Heart right ventricle (tissue), 16 donors: ENCODE data around the gene HOXB6. TPM values are rescaled to one million over a fixed set of nuclear protein-coding genes. Genes with fewer than 3 reads are reported as not detected.

ENCODE experiments used
- ATAC-seq, 8 donors: fragments of 200-7000 bp; cut with Tn5 transposase; one replicate each; pipeline ENCODE4 v1.9.1; 2020; ENCODE audit warnings: mild to moderate bottlenecking in 8 of 8, moderate library complexity in 8 of 8, moderate number of reproducible peaks in 1 of 8
- DNase-seq, 2 donors: peaks; one replicate each; pipeline ENCODE4 v3.0.0-alpha.2; 2020
- H3K27ac ChIP-seq, 10 donors: fragments of 200-600 bp; sonication (generic) in 2 of 10; one replicate each; pipeline versions ENCODE4 v1.5.0 to v1.8.0; 2020 to 2022; ENCODE audit warnings: mild to moderate bottlenecking in 3 of 10
- H3K27me3 ChIP-seq, 7 donors: fragments of 200-600 bp; one replicate each; pipeline ENCODE4 v1.8.0; 2021 to 2022; ENCODE audit warnings: mild to moderate bottlenecking in 2 of 7
- H3K36me3 ChIP-seq, 9 donors: fragments of 200-600 bp; sonication (generic) in 1 of 9; one replicate each; pipeline versions ENCODE4 v1.5.0 to v1.8.0; 2020 to 2022; ENCODE audit warnings: mild to moderate bottlenecking in 2 of 9
- H3K4me1 ChIP-seq, 9 donors: fragments of 200-600 bp; sonication (generic) in 1 of 9; one replicate each; pipeline versions ENCODE4 v1.5.0 to v1.8.0; 2020 to 2022; ENCODE audit warnings: mild to moderate bottlenecking in 4 of 9
- H3K4me3 ChIP-seq, 10 donors: fragments of 200-600 bp; sonication (generic) in 2 of 10; one replicate each; pipeline versions ENCODE4 v1.5.0 to v1.8.0; 2020 to 2022; ENCODE audit warnings: mild to moderate bottlenecking in 7 of 10, moderate library complexity in 2 of 10
- H3K9me3 ChIP-seq, 11 donors: fragments of 200-600 bp in 10 of 11; sonication (generic) in 2 of 11; one replicate each; pipeline versions ENCODE4 v1.5.0 to v1.8.0; 2013 to 2022; ENCODE audit warnings: mild to moderate bottlenecking in 2 of 11, control low read depth in 1 of 11, moderate library complexity in 1 of 11
- WGBS, 2 donors: extraction: QIAGEN DNeasy Blood & Tissue Kit; methylation state at CpG; one replicate each; pipeline ENCODE4 v1.1.7; 2013; ENCODE audit warnings: inconsistent platforms in 1 of 2; 5-methylcytosine and 5-hydroxymethylcytosine counted together
- intact Hi-C, 10 donors: fragments of 100-400 bp; cut with DNase I; formaldehyde crosslinking; loops; one replicate each; pipeline versions ENCODE4 v1.11.1 to v1.14.2; 2022
- polyA plus RNA-seq, 2 donors: library from polyadenylated mRNA; stranded (reverse); fragments of 200-250 nt; gene quantifications; one replicate each; pipeline ENCODE4 v1.2.3, GENCODE V29; 2013
- total RNA-seq, 10 donors: library from RNA; stranded (reverse); fragmentation: NEBNext Ultra II Directional in 3 of 10; extraction: Animal tissue kit (Norgen Biotek cat#: 25700) in 3 of 10; gene quantifications; one replicate each; pipeline versions ENCODE4 v1.2.1 to v1.2.4, GENCODE V29; 2021 to 2023
- TF ChIP-seq, protein P1 (sequence below), 9 donors: fragments of 200-600 bp; sonication (generic) in 2 of 9; IDR thresholded peaks; one replicate each; pipeline versions ENCODE4 v1.5.0 to v1.8.0; 2021 to 2022; ENCODE audit warnings: antibody characterized with exemption in 9 of 9, mild to moderate bottlenecking in 5 of 9, moderate library complexity in 1 of 9
- donor health status: Arrhythmogenic right ventricular cardiomyopathy.
- donor health status: ischemic (EF 13 %, LVEDD 7.1; RV severe dilation, severe dysfunction).
- donor health status: healthy with polysubstance abuse.
- donor health status: DM: no; HTN: yes; CAD: no.
- donor health status: DM: no; HTN: no; CAD: no.
- donor health status: ischemic (EF 25% LVEDD 6.9; RV normal size, moderate dysfunction).
- donor health status: ischemic (EF 25% LVEDD 5.7; RV mildly dilated, moderate dysfunction).
- donor health status: healthy.
- donor health status: DM: yes; HTN: yes; CAD: no.
- donor health status: Ischemic cardiomyopathy.
- donor health status: ischemic (EF 35%, LVEDD 5.7; RV mildly dilated, moderate dysfunction).
- donor health status: nonischemic (EF 11% LVEDD 7.7; RV severe dilation, severe dysfunction).
- donor health status: DM: yes; HTN: yes; CAD: no.
- donor health status: PGD.
- donor health status: ischemic (EF 29% LVEDD 5.4; RV normal size, mild dysfunction).
- donor health status: nonischemic (EF 23%, LVEDD 6.1; RV moderate dilation, normal function).

The HOXB6 gene
- total and polyA plus RNA-seq, 12 donors, result 0.14 to 1.2 (median 0.41) TPM; not detected in 2

DNA sequence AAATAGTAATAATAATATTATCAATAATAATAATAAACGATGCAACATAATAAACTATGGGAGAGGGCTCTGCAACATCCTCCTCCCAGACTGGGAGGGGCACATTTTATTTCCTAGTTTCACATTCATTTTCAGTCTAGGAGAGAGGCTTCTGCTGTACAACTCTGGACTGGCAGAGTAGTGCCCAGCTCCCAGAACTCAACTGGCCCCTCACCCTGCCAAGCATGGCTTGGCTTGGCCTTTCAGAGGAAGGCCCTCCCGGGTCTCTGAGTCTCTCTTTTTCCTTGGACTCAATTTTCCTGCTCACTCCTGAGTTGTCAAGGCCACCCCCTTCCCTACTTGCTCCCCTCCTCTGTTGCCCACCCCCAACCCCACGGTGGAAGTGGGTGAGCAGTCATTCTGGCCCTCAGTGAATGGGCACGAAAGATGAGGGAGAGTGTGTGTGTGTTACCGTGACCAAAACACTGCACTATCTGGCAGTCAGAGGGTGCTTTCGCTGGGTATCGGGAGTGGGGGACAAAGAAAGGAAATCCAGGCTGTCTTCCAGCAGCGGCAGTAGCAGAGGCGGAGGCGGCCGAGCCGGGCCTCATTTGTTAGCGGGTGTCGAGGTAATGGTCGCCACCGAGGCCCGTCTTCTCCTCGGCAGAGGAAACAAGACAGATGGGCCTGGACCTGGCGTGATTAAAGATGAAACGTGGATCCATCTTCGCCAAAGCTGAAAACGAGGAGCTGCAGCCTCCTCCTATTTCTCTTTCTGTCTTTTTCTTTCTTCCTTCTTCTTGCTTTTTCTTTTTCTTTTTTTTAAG, 28.9 kb downstream of the HOXB6 start:
- WGBS, 2 donors, result 16 to 20% methylated on average over 22 of the region's 22 CpGs
- Histone ChIP-seq H3K36me3 (no peaks in the 10 kb centered on the region), H3K9me3 (no peaks in the 10 kb centered on the region), H3K4me3 (peak overlapping the region in 5 of 10 donors; percentile 4 to 61 (median 39)), H3K4me1 (peaks cover 0 to 41% (median 7%) of the 10 kb centered on the region in 9 donors), H3K27ac (peak overlapping the region in 3 of 10 donors; percentile 14 to 83 (median 58)), H3K27me3 (peaks cover 66 to 100% (median 100%) of the 10 kb centered on the region in 7 donors)
- ATAC-seq, result no peak
- intact Hi-C loops, result loop anchor here in 2 of 10 donors (5.0 kb wide), 1 partner anchor 34 kb away; no protein-coding TSS in a partner anchor
- no peak for DNase-seq
- TF ChIP-seq, protein P1, sequence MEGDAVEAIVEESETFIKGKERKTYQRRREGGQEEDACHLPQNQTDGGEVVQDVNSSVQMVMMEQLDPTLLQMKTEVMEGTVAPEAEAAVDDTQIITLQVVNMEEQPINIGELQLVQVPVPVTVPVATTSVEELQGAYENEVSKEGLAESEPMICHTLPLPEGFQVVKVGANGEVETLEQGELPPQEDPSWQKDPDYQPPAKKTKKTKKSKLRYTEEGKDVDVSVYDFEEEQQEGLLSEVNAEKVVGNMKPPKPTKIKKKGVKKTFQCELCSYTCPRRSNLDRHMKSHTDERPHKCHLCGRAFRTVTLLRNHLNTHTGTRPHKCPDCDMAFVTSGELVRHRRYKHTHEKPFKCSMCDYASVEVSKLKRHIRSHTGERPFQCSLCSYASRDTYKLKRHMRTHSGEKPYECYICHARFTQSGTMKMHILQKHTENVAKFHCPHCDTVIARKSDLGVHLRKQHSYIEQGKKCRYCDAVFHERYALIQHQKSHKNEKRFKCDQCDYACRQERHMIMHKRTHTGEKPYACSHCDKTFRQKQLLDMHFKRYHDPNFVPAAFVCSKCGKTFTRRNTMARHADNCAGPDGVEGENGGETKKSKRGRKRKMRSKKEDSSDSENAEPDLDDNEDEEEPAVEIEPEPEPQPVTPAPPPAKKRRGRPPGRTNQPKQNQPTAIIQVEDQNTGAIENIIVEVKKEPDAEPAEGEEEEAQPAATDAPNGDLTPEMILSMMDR (IDR thresholded peaks at IDR 0.05), result no peak

DNA sequence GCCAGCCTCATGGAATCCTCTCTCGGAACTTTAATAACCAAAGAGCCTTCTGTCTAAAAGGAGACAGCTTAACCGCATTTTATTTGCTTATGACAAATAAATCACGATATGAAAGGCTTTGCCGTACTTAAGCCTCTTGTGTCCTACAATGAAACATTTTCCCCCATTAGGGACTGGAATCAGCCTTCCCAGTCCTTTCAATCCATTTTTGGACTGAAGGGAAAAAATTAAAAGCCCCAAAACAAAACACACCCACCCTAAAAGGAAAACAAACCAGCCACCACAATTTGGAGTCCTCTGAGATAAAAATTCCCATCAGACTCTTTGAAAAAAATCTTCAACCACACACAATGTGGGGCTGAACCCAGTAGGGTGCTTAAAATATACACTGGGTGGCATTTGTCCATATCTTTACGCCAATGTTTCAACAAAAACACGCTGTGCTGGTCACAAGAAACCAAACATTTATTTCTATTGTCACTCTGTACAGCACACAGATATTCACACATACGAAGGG, 29.7 kb downstream of the HOXB6 start:
- Histone ChIP-seq H3K4me1 (peaks cover 0 to 41% (median 7%) of the 10 kb centered on the region in 9 donors), H3K9me3 (no peaks in the 10 kb centered on the region), H3K27me3 (peaks cover 59 to 100% (median 100%) of the 10 kb centered on the region in 7 donors), H3K27ac (no peak overlapping the region), H3K36me3 (no peaks in the 10 kb centered on the region), H3K4me3 (no peak overlapping the region)
- TF ChIP-seq, protein P1 (IDR thresholded peaks at IDR 0.05), result no peak
- DNase-seq (no peak), ATAC-seq (no peak)
- intact Hi-C loops, result loop anchor here in 2 of 10 donors (5.0 kb wide), 1 partner anchor 33 kb away; no protein-coding TSS in a partner anchor
- WGBS, 2 donors, result 42 to 50% methylated on average over 7 of the region's 7 CpGs

DNA sequence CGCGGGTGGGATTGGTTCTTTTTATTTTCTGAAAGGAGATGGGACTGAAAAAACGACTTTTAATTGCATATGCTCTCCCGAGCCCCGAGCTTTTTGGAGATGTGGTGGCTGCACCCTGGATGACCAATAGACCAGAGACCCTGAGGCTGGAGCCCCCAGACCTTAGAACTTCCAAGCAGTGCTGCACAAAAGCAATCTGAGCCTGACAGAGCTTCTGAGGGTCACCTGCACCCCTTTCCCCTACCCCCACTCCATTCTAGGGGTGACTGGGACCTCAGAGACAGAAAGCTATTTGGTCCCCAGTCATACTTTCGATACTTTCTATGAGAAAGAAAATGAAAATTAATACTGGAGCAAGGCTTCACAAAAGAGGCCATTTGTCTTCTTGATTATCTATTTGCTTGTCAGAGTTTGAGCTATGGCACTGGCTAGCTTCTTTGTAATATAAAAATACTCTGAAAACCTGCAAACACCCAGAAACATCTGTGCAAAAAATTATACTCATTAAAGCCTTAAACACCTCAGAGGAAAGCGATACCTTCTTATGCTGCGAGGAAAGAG, 30.2 kb downstream of the HOXB6 start:
- WGBS, 2 donors, result 39 to 47% methylated on average over 8 of the region's 8 CpGs
- DNase-seq, result no peak
- ATAC-seq, result no peak
- peaks cover 0 to 38% (median 7%) of the 10 kb centered on the region in 9 donors for H3K4me1 ChIP-seq
- H3K4me3 ChIP-seq, result no peak overlapping the region
- H3K27me3 ChIP-seq, result peaks cover 55 to 100% (median 100%) of the 10 kb centered on the region in 7 donors
- intact Hi-C loops, result loop anchor here in 2 of 10 donors (5.0 kb wide), 1 partner anchor 32 kb away; no protein-coding TSS in a partner anchor
- H3K9me3 ChIP-seq, result no peaks in the 10 kb centered on the region
- no peaks in the 10 kb centered on the region for H3K36me3 ChIP-seq
- no peak overlapping the region for H3K27ac ChIP-seq
- TF ChIP-seq, protein P1 (IDR thresholded peaks at IDR 0.05), result no peak

DNA sequence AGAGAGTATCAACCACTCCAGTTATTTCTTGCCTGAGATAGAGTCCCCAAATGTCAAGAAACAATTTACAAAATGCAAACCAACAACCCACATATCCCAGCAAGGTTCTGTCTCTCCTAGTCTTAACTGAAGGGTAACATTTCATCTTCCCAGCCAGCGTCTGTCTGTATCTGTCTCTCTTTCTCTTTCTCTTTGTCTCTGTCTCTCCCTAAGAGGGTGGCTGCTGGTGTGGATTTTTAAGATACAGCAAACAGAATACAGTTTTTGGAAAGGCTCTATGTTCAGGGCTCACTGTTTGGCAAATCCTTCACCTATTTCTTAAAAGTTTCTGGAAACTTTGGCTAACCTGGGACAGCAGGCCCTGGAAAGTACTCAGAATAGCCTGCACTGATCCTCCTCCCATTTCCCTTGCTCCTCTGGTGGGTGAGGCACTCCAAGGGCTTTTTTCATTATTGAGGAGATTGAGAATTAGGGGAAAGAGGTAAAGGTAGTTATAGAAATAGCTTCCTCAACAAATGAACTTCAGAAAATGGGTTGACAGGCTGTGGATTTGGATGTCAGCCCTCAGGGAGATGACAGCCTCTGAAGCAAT, 32.9 kb downstream of the HOXB6 start:
- WGBS, 2 donors, result 76 to 83% methylated on average over 1 of the region's 1 CpG
- Histone ChIP-seq H3K4me3 (no peak overlapping the region), H3K27me3 (peaks cover 37 to 100% (median 100%) of the 10 kb centered on the region in 7 donors), H3K27ac (no peak overlapping the region), H3K4me1 (peaks cover 0 to 28% (median 8%) of the 10 kb centered on the region in 9 donors), H3K36me3 (no peaks in the 10 kb centered on the region), H3K9me3 (no peaks in the 10 kb centered on the region)
- ATAC-seq (no peak), DNase-seq (no peak)
- intact Hi-C loops, result no loop called here
- TF ChIP-seq, protein P1 (IDR thresholded peaks at IDR 0.05), result no peak
